ENCODE results near the gene GAPVD1.
"Not testable (repeated sequence)": the region's sequence is repeated elsewhere in the genome, so short reads cannot be mapped to it uniquely, and the experiment has no call there.

The GAPVD1 gene

GRCh38 chr9:125261501-125262293, at the start of gene GAPVD1:
GAPVD1 (plus strand) TSS chr9:125261826; CDS start chr9:125298922, 37,096 bp downstream.
- H3K4me3 ChIP-seq (ENCODE audit: low read depth, low read length) = peak within 1 kb of the TSS; percentile 97
- peak; percentile 14 for TF ChIP-seq CTCF (IDR thresholded peaks at IDR 0.05; ENCODE audit: low read depth, low read length)
- in situ Hi-C loops (cut with HindIII; ENCODE audit: low sequenced_read_pairs) = no loop called here
- peak; percentile 86 for DNase-seq (ENCODE audit: low read depth, low spot score)

GRCh38 chr9:125214186-125214585, 47.4 kb upstream of the GAPVD1 start:
- in situ Hi-C loops (cut with HindIII; ENCODE audit: low sequenced_read_pairs) = no loop called here
- DNase-seq (ENCODE audit: low read depth, low spot score) = no peak
- TF ChIP-seq CTCF (IDR thresholded peaks at IDR 0.05; ENCODE audit: low read depth, low read length) = no peak
- no peak overlapping the region for H3K4me3 ChIP-seq (ENCODE audit: low read depth, low read length)

GRCh38 chr9:125218621-125219020, 43.0 kb upstream of the GAPVD1 start:
- TF ChIP-seq CTCF (IDR thresholded peaks at IDR 0.05; ENCODE audit: low read depth, low read length) = no peak
- DNase-seq (ENCODE audit: low read depth, low spot score) = no peak

GRCh38 chr9:125224858-125225257, 36.8 kb upstream of the GAPVD1 start:
- in situ Hi-C loops (cut with HindIII; ENCODE audit: low sequenced_read_pairs); H3K4me3 ChIP-seq (ENCODE audit: low read depth, low read length); DNase-seq (ENCODE audit: low read depth, low spot score): not testable (repeated sequence)

More at GRCh38 chr9:125218621-125219020, 43.0 kb upstream of the GAPVD1 start:
- H3K4me3 ChIP-seq (ENCODE audit: low read depth, low read length) = no peak overlapping the region
- in situ Hi-C loops (cut with HindIII; ENCODE audit: low sequenced_read_pairs) = no loop called here

- TF ChIP-seq CTCF (IDR thresholded peaks at IDR 0.05; ENCODE audit: low read depth, low read length) = no peak
- no peak for DNase-seq (ENCODE audit: low read depth, low spot score)
- in situ Hi-C loops (cut with HindIII; ENCODE audit: low sequenced_read_pairs) = no loop called here
- H3K4me3 ChIP-seq (ENCODE audit: low read depth, low read length) = no peak overlapping the region
These were observed 33.9 kb upstream of the GAPVD1 start for GRCh38 chr9:125227761-125228160.

GRCh38 chr9:125233678-125234077, 27.9 kb upstream of the GAPVD1 start:
- no peak for TF ChIP-seq CTCF (IDR thresholded peaks at IDR 0.05; ENCODE audit: low read depth, low read length)
- peak; percentile 97 for DNase-seq (ENCODE audit: low read depth, low spot score)
- H3K4me3 ChIP-seq (ENCODE audit: low read depth, low read length) = no peak overlapping the region
- in situ Hi-C loops (cut with HindIII; ENCODE audit: low sequenced_read_pairs) = no loop called here

GRCh38 chr9:125234099-125234498, 27.5 kb upstream of the GAPVD1 start:
- in situ Hi-C loops (cut with HindIII; ENCODE audit: low sequenced_read_pairs); DNase-seq (ENCODE audit: low read depth, low spot score); H3K4me3 ChIP-seq (ENCODE audit: low read depth, low read length): not testable (repeated sequence)
